Measurements from ENCODE around the gene ROR2. TPM values are rescaled to one million over a fixed set of nuclear protein-coding genes. Genes with fewer than 3 reads are reported as not detected.

ROR2 gene
- total and polyA plus RNA-seq, 2 experiments from 2014 or later: 8.1 to 18.8 TPM

- TF ChIP-seq ETS1 (IDR thresholded peaks at IDR 0.05) (no peak), EZH2 (IDR thresholded peaks at IDR 0.05; ENCODE audit: low read depth, unreplicated experiment) (no peak), REST (IDR thresholded peaks at IDR 0.05; ENCODE audit: unreplicated experiment) (no peak), POLR2AphosphoS5 (IDR thresholded peaks at IDR 0.05; ENCODE audit: low read depth) (no peak), CREB1 (CRISPR knock-in tag; IDR thresholded peaks at IDR 0.05; ENCODE audit: low read depth) (no peak), NANOG (IDR thresholded peaks at IDR 0.05; ENCODE audit: borderline replicate concordance) (no peak), JUNB (IDR thresholded peaks at IDR 0.05; ENCODE audit: unreplicated experiment) (no peak), EZH2phosphoT487 (IDR thresholded peaks at IDR 0.05; ENCODE audit: unreplicated experiment) (no peak), ZNF331 (CRISPR knock-in tag; IDR thresholded peaks at IDR 0.05; ENCODE audit: low read depth) (no peak), STAT1 (IDR thresholded peaks at IDR 0.05; ENCODE audit: unreplicated experiment) (no peak), ZNF114 (CRISPR knock-in tag; IDR thresholded peaks at IDR 0.05) (no peak), CTCF (conservative IDR thresholded peaks at IDR 0.05; ENCODE audit: low read depth in 2 of 2) (no peak)
- TF ChIP-seq, protein P1, sequence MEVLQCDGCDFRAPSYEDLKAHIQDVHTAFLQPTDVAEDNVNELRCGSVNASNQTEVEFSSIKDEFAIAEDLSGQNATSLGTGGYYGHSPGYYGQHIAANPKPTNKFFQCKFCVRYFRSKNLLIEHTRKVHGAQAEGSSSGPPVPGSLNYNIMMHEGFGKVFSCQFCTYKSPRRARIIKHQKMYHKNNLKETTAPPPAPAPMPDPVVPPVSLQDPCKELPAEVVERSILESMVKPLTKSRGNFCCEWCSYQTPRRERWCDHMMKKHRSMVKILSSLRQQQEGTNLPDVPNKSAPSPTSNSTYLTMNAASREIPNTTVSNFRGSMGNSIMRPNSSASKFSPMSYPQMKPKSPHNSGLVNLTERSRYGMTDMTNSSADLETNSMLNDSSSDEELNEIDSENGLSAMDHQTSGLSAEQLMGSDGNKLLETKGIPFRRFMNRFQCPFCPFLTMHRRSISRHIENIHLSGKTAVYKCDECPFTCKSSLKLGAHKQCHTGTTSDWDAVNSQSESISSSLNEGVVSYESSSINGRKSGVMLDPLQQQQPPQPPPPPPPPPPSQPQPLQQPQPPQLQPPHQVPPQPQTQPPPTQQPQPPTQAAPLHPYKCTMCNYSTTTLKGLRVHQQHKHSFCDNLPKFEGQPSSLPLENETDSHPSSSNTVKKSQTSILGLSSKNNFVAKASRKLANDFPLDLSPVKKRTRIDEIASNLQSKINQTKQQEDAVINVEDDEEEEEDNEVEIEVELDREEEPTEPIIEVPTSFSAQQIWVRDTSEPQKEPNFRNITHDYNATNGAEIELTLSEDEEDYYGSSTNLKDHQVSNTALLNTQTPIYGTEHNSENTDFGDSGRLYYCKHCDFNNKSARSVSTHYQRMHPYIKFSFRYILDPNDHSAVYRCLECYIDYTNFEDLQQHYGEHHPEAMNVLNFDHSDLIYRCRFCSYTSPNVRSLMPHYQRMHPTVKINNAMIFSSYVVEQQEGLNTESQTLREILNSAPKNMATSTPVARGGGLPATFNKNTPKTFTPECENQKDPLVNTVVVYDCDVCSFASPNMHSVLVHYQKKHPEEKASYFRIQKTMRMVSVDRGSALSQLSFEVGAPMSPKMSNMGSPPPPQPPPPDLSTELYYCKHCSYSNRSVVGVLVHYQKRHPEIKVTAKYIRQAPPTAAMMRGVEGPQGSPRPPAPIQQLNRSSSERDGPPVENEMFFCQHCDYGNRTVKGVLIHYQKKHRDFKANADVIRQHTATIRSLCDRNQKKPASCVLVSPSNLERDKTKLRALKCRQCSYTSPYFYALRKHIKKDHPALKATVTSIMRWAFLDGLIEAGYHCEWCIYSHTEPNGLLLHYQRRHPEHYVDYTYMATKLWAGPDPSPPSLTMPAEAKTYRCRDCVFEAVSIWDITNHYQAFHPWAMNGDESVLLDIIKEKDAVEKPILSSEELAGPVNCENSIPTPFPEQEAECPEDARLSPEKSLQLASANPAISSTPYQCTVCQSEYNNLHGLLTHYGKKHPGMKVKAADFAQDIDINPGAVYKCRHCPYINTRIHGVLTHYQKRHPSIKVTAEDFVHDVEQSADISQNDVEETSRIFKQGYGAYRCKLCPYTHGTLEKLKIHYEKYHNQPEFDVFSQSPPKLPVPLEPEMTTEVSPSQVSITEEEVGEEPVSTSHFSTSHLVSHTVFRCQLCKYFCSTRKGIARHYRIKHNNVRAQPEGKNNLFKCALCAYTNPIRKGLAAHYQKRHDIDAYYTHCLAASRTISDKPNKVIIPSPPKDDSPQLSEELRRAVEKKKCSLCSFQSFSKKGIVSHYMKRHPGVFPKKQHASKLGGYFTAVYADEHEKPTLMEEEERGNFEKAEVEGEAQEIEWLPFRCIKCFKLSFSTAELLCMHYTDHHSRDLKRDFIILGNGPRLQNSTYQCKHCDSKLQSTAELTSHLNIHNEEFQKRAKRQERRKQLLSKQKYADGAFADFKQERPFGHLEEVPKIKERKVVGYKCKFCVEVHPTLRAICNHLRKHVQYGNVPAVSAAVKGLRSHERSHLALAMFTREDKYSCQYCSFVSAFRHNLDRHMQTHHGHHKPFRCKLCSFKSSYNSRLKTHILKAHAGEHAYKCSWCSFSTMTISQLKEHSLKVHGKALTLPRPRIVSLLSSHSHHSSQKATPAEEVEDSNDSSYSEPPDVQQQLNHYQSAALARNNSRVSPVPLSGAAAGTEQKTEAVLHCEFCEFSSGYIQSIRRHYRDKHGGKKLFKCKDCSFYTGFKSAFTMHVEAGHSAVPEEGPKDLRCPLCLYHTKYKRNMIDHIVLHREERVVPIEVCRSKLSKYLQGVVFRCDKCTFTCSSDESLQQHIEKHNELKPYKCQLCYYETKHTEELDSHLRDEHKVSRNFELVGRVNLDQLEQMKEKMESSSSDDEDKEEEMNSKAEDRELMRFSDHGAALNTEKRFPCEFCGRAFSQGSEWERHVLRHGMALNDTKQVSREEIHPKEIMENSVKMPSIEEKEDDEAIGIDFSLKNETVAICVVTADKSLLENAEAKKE (CRISPR knock-in tag; IDR thresholded peaks at IDR 0.05): no peak
- no peaks in the 10 kb centered on the region for H3F3A ChIP-seq (replicated peaks; ENCODE audit: low read depth)
- H3K79me2 ChIP-seq (replicated peaks; ENCODE audit: insufficient read depth): no peaks in the 10 kb centered on the region
- no peaks in the 10 kb centered on the region; the same call in 1 of the 3 replicates for H3K4me1 Mint-ChIP-seq
- H3K27me3 Mint-ChIP-seq (ENCODE audit: insufficient read depth, low read depth, poor library complexity): peaks cover 3% of the 10 kb centered on the region
- H3K4me3 ChIP-seq: no peak overlapping the region
- no peak overlapping the region for H3K4me2 ChIP-seq
- no peak for DNase-seq (ENCODE audit: low spot score)
- H3K27ac ChIP-seq (ENCODE audit: low read depth): no peak overlapping the region
- H2AFZ ChIP-seq: no peak overlapping the region
- H3K36me3 Mint-ChIP-seq (ENCODE audit: low read depth): no peaks in the 10 kb centered on the region
- H3K27ac Mint-ChIP-seq: no peak overlapping the region
- H3K36me3 ChIP-seq (ENCODE audit: insufficient read depth): no peaks in the 10 kb centered on the region
- no peaks in the 10 kb centered on the region for H3K27me3 ChIP-seq (ENCODE audit: insufficient read depth)
- H4K20me1 ChIP-seq (replicated peaks; ENCODE audit: insufficient read depth): no peaks in the 10 kb centered on the region
- 0 out of 2 replicates have a peak, but pooled peaks cover 7% of the 10 kb centered on the region for H3K4me1 ChIP-seq (ENCODE audit: insufficient read depth)
- no peak overlapping the region for H3K4me3 Mint-ChIP-seq
- H3K9me3 Mint-ChIP-seq: no peaks in the 10 kb centered on the region; the same call in 2 of the 3 replicates
- no peak for ATAC-seq
- H3K9me2 ChIP-seq (ENCODE audit: insufficient read depth): no peaks in the 10 kb centered on the region; the same call in 1 of the 2 replicates
These were observed 286.2 kb downstream of the ROR2 start for GRCh38 chr9:91663858-91664257.

All from GM23338 (cell line).